Sigmoid colon (tissue), 7 donors: ENCODE results near the gene SCUBE1. TPM values are rescaled to one million over a fixed set of nuclear protein-coding genes. Genes with fewer than 3 reads are reported as not detected.

Source experiments
- DNase-seq: peaks from one replicate; pipeline ENCODE4 v3.0.0-alpha.2; 2019
- H3K27ac ChIP-seq, 4 donors: fragments of 200-600 bp; sonication (generic); one replicate each; pipeline ENCODE4 v1.5.1; 2016 to 2019; ENCODE audit warnings: mild to moderate bottlenecking in 1 of 4
- H3K27me3 ChIP-seq, 3 donors: fragments of 200-600 bp; sonication (generic); one replicate each; pipeline ENCODE4 v1.5.1; 2019; ENCODE audit warnings: mild to moderate bottlenecking in 1 of 3
- H3K36me3 ChIP-seq, 4 donors: fragments of 200-600 bp; sonication (generic); one replicate each; pipeline ENCODE4 v1.5.1; 2016 to 2019
- H3K4me1 ChIP-seq, 4 donors: fragments of 200-600 bp; sonication (generic); one replicate each; pipeline ENCODE4 v1.5.1; 2017 to 2019
- H3K4me3 ChIP-seq, 4 donors: fragments of 200-600 bp; sonication (generic); one replicate each; pipeline ENCODE4 v1.5.1; 2017 to 2019; ENCODE audit warnings: mild to moderate bottlenecking in 2 of 4, moderate library complexity in 1 of 4
- H3K9me3 ChIP-seq, 4 donors: fragments of 200-600 bp in 3 of 4; sonication (generic) in 3 of 4; one replicate each; pipeline versions ENCODE4 v1.5.1 to v1.6.1; 2013 to 2019
- EP300 ChIP-seq, 4 donors: sonication (generic); formaldehyde crosslinking; IDR thresholded peaks; one replicate each; pipeline ENCODE4 v1.6.1; 2017; ENCODE audit warnings: antibody characterized with exemption in 4 of 4
- POLR2A ChIP-seq, 2 donors: fragments of 450-650 bp; IDR thresholded peaks; one replicate each; pipeline ENCODE4 v1.6.1; 2016; ENCODE audit warnings: antibody characterized with exemption in 2 of 2, mild to moderate bottlenecking in 2 of 2, moderate library complexity in 2 of 2
- POLR2AphosphoS5 ChIP-seq, 4 donors: sonication (generic); formaldehyde crosslinking; IDR thresholded peaks; one replicate each; pipeline ENCODE4 v1.6.1; 2017; ENCODE audit warnings: antibody characterized with exemption in 4 of 4
- WGBS, 2 donors: extraction: QIAGEN DNeasy Blood & Tissue Kit; methylation state at CpG; one replicate each; pipeline ENCODE4 v1.1.7; 2013; 5-methylcytosine and 5-hydroxymethylcytosine counted together
- intact Hi-C: fragments of 100-400 bp; cut with DNase I; formaldehyde crosslinking; loops from one replicate; pipeline ENCODE4 v1.15.1; 2023
- polyA plus RNA-seq, 3 donors: library from polyadenylated mRNA; stranded (reverse); fragments of 200-250 nt; gene quantifications; one replicate each; pipeline ENCODE4 v1.2.3, GENCODE V29; 2013
- total RNA-seq, 4 donors: library from RNA; depleted of rRNA; stranded (reverse); fragments of >200 nt; gene quantifications; one replicate each; pipeline ENCODE4 v1.1.0, GENCODE V29; 2016
- TF ChIP-seq, protein P1 (sequence below), 4 experiments: fragments of 450-650 bp in 3 of 4; fragments of 200-600 bp in 1 of 4; IDR thresholded peaks; one replicate each; pipeline ENCODE4 v1.5.1; 2016 to 2019; ENCODE audit warnings: antibody characterized with exemption in 4 of 4, mild to moderate bottlenecking in 3 of 4, moderate library complexity in 2 of 4
- donor health status: healthy with polysubstance abuse.
- donor health status: Bipolar disorder and iron deficiency.
- donor health status: healthy.

The SCUBE1 gene
- total and polyA plus RNA-seq, 7 donors, result 0.23 to 1.1 (median 0.55) TPM

DNA sequence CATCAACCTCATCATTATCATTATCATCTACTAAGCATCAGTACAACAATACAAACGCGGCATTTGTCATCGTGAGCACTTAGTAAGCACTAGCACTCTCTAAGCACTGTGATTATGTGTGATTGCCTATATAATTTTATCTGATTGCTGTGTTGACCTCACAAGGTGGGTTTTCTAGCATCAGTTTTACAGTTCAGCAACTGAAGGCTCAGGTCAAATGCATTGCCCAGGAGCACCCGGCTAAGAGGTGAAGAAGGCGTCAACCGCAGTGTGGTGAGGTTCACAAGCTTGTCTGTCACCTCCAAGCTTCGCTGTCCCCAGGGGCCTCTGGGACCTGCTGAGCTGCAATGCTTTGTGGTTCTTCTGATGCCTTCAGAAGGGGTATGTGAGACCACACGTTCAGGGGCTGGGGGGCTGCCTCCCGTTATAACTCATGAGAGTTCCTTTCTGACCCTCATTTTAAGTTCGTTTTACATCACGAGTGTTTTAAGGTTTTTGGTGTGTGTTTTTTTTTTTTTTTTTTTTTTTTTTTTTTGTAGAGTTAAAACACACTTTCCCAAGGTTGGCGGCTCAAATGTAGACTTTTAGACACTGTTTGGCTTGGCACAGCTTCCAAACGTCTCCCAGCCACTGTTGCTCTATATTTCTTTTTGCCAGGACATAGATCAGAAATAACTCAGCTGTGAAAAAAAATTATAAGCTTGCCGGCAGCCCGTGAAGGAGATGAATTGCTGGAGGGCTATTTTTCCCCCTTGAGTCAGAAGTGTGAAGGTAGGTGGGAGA is 33.8 kb upstream of the SCUBE1 start:
- 45 to 60% methylated on average over 15 of the region's 15 CpGs for WGBS, 2 donors
- Histone ChIP-seq H3K9me3 (peaks cover 0 to 8% (median 0%) of the 10 kb centered on the region in 4 donors), H3K4me1 (peaks cover 0 to 11% (median 2%) of the 10 kb centered on the region in 4 donors), H3K27me3 (peaks cover 0 to 45% (median 7%) of the 10 kb centered on the region in 3 donors), H3K27ac (peak overlapping the region in 1 of 4 donors; percentile 27), H3K36me3 (no peaks in the 10 kb centered on the region), H3K4me3 (no peak overlapping the region)
- TF ChIP-seq POLR2A (IDR thresholded peaks at IDR 0.05) (no peak), EP300 (IDR thresholded peaks at IDR 0.05) (no peak), POLR2AphosphoS5 (IDR thresholded peaks at IDR 0.05) (no peak)
- TF ChIP-seq, protein P1, sequence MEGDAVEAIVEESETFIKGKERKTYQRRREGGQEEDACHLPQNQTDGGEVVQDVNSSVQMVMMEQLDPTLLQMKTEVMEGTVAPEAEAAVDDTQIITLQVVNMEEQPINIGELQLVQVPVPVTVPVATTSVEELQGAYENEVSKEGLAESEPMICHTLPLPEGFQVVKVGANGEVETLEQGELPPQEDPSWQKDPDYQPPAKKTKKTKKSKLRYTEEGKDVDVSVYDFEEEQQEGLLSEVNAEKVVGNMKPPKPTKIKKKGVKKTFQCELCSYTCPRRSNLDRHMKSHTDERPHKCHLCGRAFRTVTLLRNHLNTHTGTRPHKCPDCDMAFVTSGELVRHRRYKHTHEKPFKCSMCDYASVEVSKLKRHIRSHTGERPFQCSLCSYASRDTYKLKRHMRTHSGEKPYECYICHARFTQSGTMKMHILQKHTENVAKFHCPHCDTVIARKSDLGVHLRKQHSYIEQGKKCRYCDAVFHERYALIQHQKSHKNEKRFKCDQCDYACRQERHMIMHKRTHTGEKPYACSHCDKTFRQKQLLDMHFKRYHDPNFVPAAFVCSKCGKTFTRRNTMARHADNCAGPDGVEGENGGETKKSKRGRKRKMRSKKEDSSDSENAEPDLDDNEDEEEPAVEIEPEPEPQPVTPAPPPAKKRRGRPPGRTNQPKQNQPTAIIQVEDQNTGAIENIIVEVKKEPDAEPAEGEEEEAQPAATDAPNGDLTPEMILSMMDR (IDR thresholded peaks at IDR 0.05), result no peak
- DNase-seq, result no peak
- intact Hi-C loops, result no loop called here

DNA sequence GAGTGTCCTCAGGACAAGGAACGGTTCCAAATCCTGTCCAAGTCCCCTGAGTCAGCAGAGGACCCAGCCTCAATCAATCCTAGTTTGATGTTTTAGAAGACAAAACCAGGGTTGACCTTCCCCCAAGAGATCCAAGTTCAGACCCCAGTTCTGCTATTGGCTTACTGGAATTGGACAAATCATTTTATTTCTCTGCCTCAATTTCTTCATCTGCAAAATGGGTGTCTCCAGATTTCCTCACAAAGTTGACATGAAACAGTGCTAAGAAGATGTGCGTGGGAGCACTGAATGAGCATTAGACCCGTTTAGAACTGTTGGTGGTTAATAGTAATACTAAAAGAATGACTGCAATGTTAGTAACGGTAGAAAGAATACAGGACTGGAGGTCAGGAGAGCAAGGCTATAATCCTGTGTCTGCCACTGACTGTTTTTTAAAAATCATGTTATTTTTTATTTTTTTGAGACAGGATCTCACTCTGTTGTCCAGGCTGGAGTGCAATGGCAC is 32.8 kb upstream of the SCUBE1 start:
- H3K9me3 ChIP-seq, result peaks cover 0 to 8% (median 0%) of the 10 kb centered on the region in 4 donors
- TF ChIP-seq POLR2AphosphoS5 (IDR thresholded peaks at IDR 0.05) (no peak), POLR2A (IDR thresholded peaks at IDR 0.05) (no peak), EP300 (IDR thresholded peaks at IDR 0.05) (no peak)
- TF ChIP-seq, protein P1 (IDR thresholded peaks at IDR 0.05), result no peak
- 70 to 82% methylated on average over 4 of the region's 4 CpGs for WGBS, 2 donors
- H3K4me3 ChIP-seq, result no peak overlapping the region
- no peaks in the 10 kb centered on the region for H3K36me3 ChIP-seq
- peaks cover 3 to 54% (median 15%) of the 10 kb centered on the region in 3 donors for H3K27me3 ChIP-seq
- H3K4me1 ChIP-seq, result peaks cover 0 to 11% (median 2%) of the 10 kb centered on the region in 4 donors
- no peak overlapping the region for H3K27ac ChIP-seq
- intact Hi-C loops, result no loop called here
- DNase-seq, result no peak

DNA sequence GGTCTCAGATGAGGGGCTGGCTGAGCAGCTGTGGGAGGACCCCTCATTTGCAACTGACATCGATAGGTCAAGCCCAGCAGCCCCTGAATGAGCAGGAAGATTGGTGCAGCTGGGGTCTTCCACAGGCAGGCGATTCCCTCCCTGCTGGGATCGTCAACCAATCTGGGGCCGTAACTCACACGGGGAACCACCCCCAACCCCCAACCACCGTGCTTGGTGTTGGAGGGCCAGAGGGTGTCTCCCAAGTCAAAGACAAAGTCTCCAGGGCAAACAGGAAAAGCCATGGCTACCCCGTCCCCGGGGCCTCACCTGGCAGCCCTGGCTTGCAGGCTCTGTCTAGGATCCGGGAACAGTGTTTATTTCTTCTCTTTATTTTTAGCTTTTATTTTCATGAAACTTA is 26.9 kb upstream of the SCUBE1 start:
- H3K36me3 ChIP-seq, result no peaks in the 10 kb centered on the region
- no peak for DNase-seq
- peaks cover 0 to 8% (median 0%) of the 10 kb centered on the region in 4 donors for H3K9me3 ChIP-seq
- H3K27ac ChIP-seq, result no peak overlapping the region
- intact Hi-C loops, result no loop called here
- no peaks in the 10 kb centered on the region for H3K4me1 ChIP-seq
- peaks cover 3 to 74% (median 27%) of the 10 kb centered on the region in 3 donors for H3K27me3 ChIP-seq
- H3K4me3 ChIP-seq, result no peak overlapping the region
- WGBS, 2 donors, result 19 to 21% methylated on average over 9 of the region's 9 CpGs
- TF ChIP-seq POLR2A (IDR thresholded peaks at IDR 0.05), result no peak
- TF ChIP-seq EP300 (IDR thresholded peaks at IDR 0.05), result no peak
- TF ChIP-seq, protein P1 (IDR thresholded peaks at IDR 0.05), result no peak
- no peak for TF ChIP-seq POLR2AphosphoS5 (IDR thresholded peaks at IDR 0.05)

DNA sequence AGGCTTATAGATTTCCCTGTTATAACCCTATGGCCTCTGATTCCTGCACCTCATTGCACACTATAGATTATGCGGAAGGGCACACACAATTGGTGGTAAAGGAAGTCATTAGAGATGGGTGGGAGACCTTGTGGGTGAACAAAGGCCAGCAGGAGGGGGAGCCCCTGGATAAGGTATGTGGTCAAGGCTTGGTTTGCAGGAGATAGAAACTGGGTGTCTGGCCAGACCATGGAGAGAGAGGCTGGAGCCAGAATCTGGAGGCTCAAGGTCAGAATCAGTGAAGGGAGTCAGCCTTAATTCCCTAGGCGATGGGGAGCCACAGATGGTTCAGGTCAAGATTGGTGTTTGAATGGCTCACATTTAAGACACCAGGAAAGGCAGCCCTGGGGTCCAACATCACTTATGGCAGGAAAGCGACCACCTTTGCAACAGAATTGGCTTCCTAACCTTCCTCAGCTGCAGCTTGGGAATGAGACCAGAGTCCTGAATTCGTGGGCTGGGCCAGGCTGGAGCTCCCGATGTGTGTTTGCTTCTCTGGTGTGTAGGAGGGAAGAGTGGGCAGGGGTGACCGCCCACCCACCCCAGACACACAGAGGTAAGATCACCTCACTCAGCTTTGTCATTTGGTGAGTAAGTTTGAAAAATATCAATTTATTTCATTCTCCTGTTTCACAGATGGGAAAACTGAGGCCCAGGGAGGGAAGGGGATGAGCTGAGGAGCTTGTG is 22.7 kb upstream of the SCUBE1 start:
- DNase-seq, result no peak
- H3K4me1 ChIP-seq, result no peaks in the 10 kb centered on the region
- intact Hi-C loops, result no loop called here
- no peaks in the 10 kb centered on the region for H3K36me3 ChIP-seq
- 89 to 90% methylated on average over 6 of the region's 6 CpGs for WGBS, 2 donors
- H3K27me3 ChIP-seq, result peaks cover 0 to 59% (median 17%) of the 10 kb centered on the region in 3 donors
- H3K9me3 ChIP-seq, result no peaks in the 10 kb centered on the region
- H3K4me3 ChIP-seq, result no peak overlapping the region
- H3K27ac ChIP-seq, result no peak overlapping the region
- TF ChIP-seq EP300 (IDR thresholded peaks at IDR 0.05) (no peak), POLR2AphosphoS5 (IDR thresholded peaks at IDR 0.05) (no peak)

DNA sequence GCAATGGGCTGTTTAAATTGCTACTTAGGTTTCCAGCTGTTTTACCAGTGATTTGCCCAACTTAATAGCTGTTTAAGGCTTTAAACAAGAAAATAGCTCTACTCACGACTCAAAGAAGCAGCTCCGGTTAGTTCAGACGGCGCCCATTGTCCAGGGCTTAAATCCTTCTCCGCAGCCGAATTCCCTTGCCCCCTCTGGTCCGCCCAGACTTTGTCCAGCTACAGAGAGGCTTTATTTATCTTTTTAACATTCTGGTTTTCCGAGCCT is 20.9 kb upstream of the SCUBE1 start:
- Histone ChIP-seq H3K4me1 (no peaks in the 10 kb centered on the region), H3K27ac (no peak overlapping the region), H3K27me3 (peaks cover 0 to 42% (median 4%) of the 10 kb centered on the region in 3 donors), H3K36me3 (no peaks in the 10 kb centered on the region), H3K4me3 (no peak overlapping the region), H3K9me3 (no peaks in the 10 kb centered on the region)
- TF ChIP-seq POLR2A (IDR thresholded peaks at IDR 0.05) (no peak), POLR2AphosphoS5 (IDR thresholded peaks at IDR 0.05) (no peak), EP300 (IDR thresholded peaks at IDR 0.05) (no peak)
- TF ChIP-seq, protein P1 (IDR thresholded peaks at IDR 0.05), result no peak
- 74 to 77% methylated on average over 8 of the region's 8 CpGs for WGBS, 2 donors
- no peak for DNase-seq
- intact Hi-C loops, result no loop called here
